CD4-positive, alpha-beta T cell treated with Interleukin-4 for 1 hour (primary cell): Measurements from ENCODE around the gene TFDP2.
"Not testable (repeated sequence)": the region's sequence is repeated elsewhere in the genome, so short reads cannot be mapped to it uniquely, and the experiment has no call there.

Experiments
- DNase-seq, 2 donors: peaks; one replicate each; pipeline ENCODE4 v3.0.0-alpha.2; 2020 to 2022

Gene TFDP2, protein sequence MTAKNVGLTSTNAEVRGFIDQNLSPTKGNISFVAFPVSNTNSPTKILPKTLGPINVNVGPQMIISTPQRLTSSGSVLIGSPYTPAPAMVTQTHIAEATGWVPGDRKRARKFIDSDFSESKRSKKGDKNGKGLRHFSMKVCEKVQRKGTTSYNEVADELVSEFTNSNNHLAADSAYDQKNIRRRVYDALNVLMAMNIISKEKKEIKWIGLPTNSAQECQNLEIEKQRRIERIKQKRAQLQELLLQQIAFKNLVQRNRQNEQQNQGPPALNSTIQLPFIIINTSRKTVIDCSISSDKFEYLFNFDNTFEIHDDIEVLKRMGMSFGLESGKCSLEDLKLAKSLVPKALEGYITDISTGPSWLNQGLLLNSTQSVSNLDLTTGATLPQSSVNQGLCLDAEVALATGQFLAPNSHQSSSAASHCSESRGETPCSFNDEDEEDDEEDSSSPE

DNA sequence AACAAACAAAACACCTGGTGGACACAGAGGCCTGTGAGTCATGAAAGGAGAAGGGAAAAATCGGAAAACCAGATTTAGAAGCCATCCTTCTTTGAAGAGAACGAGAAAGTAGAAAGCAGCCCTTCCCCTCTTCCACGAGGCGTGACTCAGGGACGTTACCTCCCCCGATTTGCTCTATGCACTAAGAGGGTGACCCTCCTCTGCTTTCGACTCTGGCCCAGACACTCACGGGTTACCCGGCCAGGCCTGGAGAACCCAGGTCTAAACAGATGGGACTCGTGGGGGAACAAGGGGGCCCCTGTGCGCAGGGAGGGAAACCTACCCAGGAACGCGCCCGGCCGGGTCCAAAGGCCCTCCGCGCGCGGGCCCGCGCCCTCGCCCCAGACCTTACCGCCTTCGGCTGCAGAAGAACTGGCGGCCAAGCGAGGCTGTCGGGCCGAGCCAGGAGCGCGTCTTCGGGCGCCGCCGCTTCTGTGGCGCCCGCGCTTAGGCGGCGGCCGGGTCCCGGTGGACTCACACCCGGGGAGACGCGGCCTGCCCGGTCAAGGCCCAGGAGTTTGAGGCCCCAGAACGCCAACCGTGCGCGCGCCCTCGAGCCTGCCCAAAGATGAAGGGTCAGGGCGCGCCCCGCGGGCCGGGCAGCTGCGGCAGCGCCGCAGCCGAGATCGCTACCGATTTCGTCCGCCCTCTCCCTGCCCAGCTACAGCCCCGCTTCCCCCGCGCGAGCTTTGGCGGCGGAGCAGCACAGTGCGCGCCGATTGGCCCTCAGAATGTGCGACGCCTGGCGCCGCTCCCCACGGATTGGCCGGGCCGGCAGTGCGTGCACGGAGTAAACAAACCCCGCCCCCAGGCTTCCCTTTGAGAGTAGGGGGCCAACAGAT is at the start of gene TFDP2:
TFDP2 (minus strand) TSS at position 753 of the 881 bp plus-strand sequence. CDS start 47,795 bp downstream, outside the sequence.
- DNase-seq, result peak; percentile 83 to 84

DNA sequence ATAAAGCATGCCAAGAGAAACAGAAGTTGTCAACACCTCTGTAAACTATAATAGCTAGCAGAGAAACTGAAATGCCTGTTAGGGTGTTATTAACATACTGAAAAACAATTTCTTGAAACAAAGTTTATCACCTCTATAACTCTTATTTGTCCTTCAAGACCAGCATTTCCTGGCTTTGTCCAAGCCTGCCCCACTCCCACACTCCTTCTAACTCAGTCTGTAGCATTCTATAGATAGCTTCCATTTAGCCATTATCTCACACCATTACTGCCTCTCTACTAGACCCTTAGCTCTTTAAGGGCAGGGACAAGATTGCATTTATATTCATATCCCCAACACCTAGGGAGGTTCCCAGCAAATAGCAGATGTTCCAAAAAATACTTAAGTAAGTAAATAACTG is 39.5 kb upstream of the TFDP2 start:
- DNase-seq, result no peak

DNA sequence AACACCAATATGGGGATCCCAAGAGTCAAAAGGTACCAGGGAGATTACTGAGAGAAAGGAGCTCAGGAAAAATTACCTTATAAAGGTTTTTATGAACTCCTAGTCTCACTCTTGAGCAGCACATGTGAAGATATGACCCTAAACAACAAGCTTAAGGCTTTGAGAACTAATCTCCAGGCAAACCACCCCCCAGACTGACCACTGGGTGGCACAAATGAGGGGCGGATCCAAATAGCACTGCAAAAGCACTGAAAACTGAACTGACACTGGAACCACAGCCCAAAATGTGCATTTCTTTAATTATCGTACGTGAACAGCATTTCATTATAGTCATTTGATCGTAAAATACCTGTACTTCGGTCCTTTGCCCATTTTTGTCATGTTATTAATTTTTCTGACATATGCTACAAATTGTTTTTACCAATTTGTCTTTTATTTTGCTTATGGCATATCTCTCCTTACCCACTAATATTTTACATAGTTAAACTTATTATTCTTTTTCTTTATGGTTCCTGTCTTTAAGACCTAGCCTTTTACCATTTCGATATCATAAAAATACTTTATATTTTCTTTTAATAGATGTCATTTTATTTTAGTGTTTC is 31.5 kb upstream of the TFDP2 start:
- peak; percentile 28 to 40 for DNase-seq

DNA sequence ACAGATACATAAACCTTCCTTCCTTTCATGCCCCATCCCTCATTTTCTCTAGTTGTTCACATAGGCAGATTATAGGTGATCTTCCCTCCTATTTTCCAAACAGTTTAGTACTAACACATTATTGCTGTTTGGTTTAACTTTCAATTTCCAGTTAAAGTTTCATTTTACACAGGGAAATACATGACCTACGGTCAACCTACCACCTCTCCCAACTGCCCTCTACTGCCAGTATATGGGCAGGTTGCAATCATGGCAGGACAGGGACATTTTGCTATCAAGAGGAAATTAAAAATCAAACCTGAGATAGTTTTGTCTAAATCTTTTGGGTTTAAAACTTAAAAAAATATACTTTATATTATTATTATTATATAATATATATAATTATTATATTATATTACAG is 26.1 kb upstream of the TFDP2 start:
- DNase-seq, result no peak

DNA sequence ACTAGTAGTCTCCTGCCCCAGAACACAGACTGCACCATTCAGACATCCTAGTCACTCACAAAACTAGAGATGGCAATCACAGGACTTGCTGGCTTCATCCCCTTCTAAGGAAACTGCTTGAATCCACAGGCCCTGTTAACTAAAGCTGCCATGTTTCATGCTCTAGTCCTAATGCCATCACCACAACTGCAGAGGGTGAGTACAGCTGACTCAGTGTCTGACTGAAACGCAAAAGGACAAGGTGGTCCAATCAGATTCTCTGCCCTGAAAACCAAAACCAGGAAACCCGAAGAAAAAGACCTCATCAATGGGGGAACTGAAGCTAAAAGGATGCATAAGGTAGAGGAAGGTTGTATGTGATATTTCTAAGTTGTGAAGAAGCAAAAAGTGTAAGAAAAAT is 25.2 kb upstream of the TFDP2 start:
- no peak for DNase-seq

DNA sequence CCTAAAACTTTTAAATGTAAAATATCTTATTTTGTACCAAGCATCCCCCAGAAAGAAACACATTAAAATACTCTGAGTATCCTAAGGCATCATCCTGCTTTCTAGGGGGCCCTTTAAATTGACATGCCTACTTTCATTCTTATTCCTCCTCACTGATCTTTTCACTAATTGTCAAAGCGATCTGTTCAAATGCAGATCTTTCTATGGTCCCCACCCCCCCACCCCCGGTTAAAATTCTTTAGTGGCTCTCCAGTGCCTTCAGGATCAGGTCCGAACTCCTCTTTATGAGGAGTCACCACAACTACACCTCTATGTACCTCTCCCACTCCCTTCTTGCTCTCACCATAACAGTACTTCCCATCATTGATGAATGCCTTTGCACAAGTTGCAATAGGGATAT is 19.2 kb upstream of the TFDP2 start:
- no peak for DNase-seq

DNA sequence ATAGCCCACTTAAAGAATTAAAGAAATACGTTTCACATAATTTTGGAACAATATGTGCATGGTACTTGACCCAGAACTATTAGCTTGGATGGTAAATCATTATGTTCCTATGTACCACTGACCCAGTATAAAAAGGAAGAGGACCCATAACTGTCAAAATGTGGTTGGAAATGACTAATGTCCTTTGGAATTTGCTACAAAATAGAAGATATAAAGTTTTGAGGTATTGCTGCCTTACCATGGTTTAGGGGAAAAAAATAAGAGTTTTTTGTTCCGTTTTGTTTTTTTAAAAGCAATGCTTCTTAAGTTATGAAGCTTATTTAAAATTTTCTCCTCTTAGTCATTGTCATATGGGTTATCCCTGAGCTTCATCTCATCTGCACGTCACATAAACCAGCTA is 15.8 kb upstream of the TFDP2 start:
- no peak for DNase-seq

DNA sequence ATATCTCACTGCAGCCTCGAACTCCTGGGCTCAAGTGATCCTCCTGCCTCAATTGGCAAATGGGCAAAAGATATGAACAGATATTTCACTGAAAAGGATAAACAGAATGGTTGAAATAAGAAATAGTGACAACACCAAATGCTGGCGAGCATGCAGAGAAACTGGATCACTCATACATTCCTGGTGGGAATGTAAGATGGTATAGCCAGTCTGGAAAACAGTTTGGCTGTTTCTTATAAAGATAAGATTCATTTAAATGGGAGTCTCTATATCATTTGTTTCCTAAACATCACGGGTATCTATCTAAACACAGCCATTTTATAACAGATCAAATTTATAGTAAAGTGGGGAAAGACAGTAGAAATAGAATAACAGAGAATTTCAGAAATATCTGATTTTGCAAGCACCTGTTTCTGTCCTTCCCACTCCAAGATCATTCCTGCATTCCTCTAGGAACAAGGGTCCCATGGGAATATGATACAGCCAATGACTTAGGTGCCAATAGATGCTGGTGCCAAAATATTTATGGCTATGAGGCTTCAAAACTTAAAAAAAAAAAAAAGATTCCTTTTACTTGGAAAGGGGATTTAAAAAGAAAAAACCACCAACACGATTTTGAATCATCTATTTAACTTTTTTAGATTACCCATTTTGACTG is 9.9 kb upstream of the TFDP2 start:
- no peak for DNase-seq

DNA sequence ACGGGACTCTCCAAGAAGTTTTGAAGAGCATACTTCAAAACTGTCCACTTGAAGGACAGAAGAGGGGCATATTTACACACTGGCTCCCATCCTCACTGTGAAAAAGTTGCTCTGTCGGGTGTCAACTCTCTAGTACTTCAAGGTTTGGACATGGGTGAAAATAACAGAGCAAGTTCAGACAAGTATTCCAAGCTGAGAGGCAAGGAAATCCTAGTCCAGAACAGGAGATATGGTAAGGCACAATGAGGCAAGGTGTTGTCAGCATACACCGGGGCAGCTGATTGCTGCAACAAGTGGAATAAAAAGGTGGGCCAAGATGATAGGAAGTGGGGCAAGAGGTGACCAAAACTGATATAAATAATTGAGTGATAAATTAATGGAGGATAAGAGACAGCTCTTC is 4.8 kb upstream of the TFDP2 start:
- DNase-seq, result no peak

DNA sequence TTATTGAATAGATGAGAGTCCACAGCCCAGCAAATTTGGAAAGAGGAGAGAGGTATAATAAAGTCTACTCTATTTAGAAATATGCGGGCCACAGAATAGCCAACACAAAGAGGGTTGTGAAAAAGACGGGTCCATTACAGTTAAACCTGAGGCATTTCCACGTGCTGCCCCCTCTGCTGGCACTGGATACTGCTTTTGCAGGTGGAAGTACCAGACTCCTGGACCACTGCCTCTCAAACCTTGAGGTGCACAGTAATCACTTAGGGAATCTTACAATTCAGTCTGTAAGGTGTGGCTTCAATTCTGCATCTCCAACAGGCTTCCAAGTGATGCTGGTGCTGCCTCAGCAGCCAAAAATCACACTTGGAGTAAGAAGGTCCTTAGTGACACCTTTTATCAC is 3.0 kb upstream of the TFDP2 start:
- no peak for DNase-seq

DNA sequence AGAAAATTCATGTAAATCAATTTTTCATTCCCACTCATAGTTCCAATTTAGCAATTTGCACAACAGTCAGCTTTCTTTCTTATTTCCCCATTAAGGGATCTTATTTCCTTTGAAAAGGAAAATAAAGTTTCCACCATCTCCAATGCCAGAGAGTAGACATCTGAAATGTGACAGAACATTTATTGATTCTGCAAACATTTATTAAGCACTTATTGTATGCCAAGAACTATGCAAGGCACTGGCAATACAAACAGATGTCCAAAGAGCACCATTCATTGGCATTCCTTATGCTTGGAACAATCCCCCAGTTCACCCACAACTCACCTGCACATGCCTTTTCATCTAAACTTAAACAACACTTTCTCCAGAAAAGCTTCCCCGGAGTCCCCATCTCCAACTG is 2.5 kb upstream of the TFDP2 start:
- DNase-seq, result no peak

DNA sequence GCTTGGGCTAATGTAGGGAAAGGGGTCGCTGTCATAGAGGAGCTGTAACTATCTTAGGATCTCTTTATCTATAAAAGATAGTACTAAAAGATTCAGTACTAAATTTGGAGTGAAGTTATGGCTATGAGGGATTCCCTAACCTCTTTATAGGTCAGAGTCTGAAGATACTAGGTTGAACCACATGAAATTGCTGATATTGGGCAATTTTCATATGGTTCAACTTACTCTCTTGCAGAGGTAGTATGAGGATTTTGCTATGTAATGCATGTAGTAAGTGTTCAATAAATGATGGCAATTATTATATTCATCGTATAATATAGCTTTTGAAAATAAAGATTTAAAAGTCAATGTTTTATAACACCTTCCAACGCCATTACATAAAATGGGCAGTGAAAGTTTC is 1.9 kb upstream of the TFDP2 start:
- no peak for DNase-seq

DNA sequence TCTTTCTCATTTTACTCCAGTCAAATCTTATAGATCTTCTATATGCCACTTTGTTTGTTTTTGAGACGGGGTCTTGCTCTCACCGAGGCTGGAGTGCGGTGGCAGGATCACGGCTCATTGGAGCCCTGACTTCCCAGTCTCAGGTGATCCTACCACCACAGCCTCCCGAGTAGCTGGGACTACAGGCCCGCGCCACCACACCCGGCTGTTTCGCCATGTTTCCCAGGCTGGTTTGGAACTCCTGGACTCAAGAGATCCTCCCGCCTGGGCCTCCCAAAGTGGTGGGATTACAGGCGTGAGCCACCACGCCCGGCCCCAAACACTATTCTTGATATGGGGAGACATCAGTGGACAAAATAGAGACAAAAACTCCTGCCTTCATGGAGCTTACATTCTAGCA is 927 bp upstream of the TFDP2 start:
- DNase-seq, result no peak

DNA sequence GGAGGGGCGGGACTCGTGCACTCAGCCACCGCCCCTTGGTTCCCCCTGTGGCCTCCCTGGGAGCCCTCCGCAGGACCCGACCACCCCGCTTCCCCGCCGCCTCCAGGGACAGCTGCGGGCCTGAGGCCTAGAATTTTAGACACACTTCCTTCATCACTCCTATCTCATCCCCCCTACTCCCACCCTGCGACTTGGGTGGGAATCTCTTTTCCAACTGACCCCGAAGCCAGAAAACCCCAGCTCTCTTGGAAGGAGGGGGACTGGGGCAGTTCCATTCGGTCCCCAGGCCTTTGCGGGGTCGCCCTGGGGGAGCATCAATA is 289 bp upstream of the TFDP2 start:
- no peak for DNase-seq

DNA sequence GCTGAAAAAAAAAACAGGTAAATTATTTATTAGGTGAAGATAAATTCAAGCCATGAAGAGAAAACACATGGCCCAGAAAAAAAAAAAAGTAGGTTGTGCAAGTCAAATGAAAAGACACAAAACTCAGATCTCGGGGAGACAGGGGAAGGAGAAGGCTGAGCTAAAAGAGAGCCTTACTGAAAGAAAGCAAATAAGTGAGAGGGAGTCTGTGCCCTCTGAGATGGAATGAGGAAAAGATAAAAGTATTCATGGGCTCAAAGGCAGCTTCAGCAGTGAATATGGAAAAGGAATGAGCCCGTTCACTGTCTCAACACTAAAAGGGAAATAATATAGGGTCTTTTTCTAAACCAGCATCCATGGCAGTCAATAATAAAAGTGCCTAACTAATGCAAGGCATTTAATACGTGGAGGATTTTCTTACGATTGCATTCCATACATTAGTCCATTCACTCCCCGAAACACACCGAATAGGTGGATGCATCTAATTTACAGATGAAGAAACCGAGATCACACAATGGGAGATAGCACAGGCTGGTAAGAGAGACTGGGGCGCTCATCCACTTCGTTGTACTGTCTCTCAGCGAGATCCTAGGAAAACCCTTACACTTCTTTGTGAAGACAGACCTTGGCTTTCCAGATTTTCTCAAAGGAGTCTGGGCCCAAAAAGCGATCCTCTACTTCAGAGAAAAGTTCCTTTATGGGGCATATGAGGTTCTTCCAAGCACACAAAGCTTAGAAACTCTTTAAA is 1.1 kb downstream of the TFDP2 start:
- DNase-seq, result no peak

DNA sequence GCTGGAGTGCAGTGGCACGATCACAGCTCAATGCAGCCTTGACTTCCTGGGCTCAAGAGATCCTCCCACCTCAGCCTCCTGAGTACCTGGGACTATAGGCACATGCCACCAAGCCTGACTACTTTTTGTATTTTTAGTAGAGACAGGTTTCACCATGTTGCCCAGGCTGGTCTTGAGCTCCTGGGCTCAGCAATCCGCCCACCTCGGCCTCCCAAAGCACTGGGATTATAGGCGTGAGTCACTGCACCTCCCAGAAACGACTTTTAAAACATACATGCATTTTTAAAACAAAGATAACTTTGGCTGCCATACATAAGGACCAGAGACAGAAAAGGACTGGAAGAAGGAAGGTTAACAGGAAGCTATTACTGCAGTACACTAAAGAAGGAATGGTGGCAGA is 4.8 kb downstream of the TFDP2 start:
- not testable (repeated sequence) for DNase-seq

DNA sequence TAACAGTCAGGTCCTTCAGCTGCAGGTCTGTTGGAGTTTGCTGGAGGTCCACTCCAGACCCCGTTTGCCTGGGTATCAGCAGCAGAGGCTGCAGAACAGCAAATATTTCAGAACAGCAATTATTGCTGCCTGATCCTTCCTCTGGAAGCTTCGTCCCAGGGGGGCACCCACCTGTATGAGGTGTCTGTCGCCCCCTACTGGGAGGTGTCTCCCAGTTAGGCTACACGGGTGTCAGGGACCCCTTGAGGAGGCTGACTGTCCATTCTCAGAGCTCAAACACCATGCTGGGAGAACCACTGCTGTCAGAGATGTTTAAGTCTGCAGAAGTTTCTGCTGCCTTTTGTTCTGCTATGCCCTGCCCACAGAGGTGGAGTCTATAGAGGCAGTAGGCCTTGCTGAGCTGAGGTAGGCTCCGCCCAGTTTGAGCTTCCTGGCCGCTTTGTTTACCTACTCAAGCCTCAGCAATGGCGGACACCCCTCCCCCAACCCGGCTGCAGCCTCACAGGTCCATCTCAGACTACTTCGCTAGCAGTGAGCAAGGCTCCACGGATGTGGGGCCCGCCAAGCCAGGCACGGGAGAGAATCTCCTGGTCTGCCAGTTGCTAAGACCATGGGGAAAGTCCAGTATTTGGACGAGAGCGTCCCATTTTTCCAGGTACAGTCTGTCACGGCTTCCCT is 8.6 kb downstream of the TFDP2 start:
- not testable (repeated sequence) for DNase-seq

DNA sequence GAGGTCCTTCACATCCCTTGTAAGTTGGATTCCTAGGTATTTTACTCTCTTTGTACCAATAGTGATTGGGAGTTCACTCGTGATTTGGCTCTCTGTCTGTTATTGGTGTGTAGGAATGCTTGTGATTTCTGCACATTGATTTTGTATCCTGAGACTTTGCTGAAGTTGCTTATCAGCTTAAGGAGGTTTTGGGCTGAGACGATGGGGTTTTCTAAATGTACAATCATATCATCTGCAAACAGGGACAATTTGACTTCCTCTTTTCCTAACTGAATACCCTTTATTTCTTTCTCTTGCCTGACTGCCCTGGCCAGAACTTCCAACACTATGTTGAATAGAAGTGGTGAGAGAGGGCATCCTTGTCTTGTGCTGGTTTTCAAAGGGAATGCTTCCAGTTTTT is 12.3 kb downstream of the TFDP2 start:
- not testable (repeated sequence) for DNase-seq

DNA sequence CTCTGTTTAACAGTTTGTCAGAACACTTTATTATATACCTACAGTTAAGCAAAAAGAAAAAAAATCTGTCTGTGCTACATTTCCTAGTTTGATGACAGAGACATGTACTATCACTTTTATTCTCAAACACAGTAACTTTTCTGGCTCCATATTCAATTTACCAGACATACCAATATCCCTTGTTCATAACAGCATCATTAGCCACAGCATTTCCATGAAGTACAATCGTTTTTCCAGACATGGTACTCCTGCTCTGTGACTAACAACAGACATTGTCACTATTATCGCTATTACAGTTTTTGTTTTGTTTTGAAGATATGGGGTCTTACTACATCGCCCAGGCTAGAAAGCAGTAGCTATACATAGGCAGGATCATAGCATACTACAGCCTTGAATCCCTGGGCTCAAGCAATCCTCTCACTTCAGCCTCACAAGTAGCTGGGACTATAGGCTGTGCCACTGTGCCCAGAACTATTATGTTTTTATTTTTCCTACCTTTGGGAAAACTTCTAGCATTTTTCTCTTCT is 14.5 kb downstream of the TFDP2 start:
- DNase-seq, result no peak

DNA sequence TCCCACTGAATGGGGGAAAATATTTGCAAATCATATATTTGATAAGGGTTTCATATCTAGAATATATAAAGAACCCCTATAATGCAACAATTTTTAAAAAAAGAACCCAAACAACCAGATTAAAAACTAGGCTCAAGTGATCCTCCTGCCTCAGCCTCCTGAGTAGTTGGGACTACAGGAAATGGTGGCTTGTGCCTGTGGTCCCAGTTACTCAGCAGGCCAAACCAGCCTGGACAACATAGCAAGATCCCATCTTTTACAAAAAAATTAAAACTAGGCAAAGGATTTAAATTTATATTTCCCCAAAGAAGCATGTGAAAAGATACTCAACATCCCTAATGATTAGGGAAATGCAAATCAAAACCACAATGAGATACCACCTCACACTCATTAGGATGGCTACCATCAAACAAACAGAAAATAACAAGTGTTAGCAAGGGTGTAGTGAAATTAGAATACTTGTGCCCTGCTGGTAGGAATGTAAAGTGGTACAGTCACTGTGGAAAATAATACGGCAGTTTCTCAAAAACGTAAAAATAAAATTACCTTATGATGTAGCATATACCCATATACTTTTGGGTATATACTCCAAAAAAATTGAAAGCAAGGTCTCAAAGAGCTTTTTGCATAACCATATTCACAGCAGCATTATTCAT is 19.7 kb downstream of the TFDP2 start:
- no peak for DNase-seq
